RPMI8226 (cell line): ENCODE results near the gene PDZD4.
A peak's percentile ranks its signal among the peaks of the same experiment; 100 is the strongest.
"Not testable (repeated sequence)": the region's sequence is repeated elsewhere in the genome, so short reads cannot be mapped to it uniquely, and the experiment has no call there.

Experiments used
- DNase-seq: peaks from one replicate; pipeline ENCODE4 v3.0.0-alpha.2; 2015

The PDZD4 gene

DNA sequence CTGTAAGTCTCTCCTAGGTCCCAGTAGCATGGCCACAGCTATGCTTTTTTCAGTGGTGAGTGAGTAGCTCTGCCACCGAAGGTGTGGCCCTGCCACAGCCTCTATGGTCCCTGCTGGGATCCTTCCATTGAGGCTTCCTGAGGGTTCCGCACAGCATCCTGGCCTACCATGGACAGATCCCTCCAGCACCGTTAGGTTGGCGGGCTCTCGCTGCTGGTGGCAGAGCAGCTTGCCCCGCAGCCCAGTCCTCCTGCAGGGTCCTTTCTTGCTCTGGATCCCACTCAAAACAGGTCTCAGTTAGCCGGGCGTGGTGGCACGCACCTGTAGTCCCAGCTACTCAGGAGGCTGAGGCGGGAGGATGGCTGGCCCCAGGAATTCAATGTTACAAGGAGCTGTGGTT lies 2.4 kb upstream of the PDZD4 start:
- no peak for DNase-seq

DNA sequence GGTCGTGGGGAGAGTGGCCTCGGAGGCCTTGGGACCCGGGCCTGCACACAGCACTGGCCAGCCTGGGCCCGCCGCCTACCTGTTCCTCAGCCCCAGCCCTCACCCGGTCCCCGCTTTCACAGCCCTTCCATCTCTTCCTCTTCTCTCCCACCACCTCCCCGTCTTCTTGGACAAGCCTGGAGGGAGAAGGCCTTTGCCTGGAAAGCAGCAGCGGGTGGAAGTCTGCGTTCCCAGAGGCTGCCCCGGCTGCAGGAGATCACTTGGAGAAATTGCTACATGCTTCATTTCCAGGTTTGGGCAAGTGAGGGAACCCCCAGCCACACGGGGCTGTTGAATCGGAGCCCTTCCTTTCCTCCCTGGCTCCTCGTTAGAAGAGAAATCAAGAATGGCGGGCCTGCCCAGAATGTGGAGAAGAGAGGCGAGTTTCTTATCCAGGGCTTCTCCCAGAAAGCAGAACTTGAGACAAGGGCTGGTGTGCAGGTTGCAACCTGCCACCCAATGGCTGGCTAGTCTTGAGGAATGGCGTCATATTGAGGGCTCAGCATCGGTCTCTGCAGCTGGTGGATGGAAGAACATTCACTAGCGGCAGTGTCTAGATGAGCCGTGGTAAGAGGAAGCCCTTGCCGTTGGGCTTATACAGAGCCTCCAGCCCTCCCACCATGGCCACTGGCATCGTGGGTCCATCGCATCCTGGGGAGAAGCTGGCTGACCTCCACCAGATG lies 1.2 kb upstream of the PDZD4 start:
- DNase-seq = no peak

GRCh38 chrX:153830640-153831428 lies 490 bp upstream of the PDZD4 start:
- DNase-seq = no peak

- DNase-seq = no peak
These were observed 870 bp downstream of the PDZD4 start for GRCh38 chrX:153829549-153829798.

GRCh38 chrX:153828723-153829548 lies 1.4 kb downstream of the PDZD4 start:
- no peak for DNase-seq

DNA sequence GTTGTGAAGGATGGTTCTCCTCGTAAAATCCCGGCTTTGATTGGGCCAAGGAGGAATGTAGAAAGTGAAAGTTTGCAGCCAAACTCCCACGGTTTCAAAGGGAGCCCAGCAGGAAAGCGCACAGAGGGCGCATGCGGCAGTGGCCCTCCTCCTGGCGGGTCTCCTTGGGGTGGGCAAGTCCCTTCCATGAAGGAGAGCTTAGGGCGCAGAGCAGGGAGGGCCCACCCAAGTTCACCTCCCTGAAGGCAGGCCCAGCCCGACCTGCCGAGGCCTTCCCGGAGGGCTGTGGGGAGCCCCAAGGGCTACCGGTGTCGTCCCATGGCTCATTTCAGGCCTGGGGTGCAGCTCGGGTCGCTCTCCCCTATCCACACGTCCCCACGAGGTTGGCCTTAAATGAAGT lies 2.0 kb downstream of the PDZD4 start:
- DNase-seq = no peak

GRCh38 chrX:153827903-153828302 lies 2.4 kb downstream of the PDZD4 start:
- DNase-seq = no peak

DNA sequence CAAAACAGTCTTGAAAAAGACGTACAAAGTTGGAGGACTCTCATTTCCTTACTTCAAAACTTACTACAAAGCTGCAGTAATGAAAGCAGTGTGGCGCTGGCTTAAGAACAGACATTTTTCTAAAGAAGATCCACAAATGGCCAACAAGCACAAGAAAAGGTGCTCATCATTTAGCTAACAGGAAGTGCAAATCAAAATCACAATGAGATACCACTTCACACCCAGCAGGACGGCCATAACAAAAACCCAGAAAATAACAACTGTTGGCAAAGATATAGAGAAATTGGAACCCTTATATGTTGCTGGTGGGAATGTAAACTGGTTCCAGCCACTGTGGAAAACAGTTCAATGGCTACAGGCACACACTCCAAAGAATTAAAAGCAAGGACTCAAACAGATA lies 3.3 kb downstream of the PDZD4 start:
- no peak for DNase-seq

DNA sequence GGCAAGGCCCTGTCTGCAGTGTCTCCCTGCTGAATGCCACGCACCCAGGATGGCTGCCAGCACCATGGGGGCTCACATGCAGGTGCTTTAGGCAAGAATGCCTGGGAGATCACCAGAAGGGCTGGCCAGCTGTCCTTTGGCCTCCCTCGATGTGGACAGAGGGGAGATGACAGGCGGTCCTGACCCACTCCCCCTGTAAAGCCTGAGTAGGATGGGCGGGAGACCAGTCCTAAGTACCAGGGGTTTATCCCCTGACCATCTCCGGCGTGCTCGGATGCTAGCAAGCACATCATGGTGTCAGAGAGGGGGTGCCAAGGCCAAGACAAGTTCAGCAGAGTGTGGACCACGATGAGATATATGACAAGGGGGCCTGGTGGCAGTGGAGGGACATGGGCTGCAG lies 5.3 kb downstream of the PDZD4 start:
- DNase-seq = no peak

DNA sequence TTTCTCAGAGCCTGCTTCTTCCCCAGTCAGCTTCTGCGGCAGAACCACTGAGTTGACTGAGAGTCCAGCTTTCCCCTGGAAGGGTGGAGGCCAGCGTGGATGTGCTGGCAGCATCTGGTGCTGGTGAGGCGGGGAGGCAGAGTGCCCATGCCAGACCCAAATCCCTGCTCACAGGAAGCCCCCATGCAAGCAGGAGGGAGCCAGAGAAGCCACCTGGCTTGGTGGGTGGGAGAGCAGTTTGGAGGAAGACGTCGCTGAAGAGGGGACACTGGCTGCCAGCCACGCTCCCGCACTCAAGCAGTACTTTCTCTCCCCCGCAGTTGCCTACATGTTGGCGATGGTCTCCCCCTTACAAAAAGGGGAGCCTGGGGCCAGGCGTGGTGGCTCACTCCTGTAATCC lies 6.0 kb downstream of the PDZD4 start:
- DNase-seq = no peak

DNA sequence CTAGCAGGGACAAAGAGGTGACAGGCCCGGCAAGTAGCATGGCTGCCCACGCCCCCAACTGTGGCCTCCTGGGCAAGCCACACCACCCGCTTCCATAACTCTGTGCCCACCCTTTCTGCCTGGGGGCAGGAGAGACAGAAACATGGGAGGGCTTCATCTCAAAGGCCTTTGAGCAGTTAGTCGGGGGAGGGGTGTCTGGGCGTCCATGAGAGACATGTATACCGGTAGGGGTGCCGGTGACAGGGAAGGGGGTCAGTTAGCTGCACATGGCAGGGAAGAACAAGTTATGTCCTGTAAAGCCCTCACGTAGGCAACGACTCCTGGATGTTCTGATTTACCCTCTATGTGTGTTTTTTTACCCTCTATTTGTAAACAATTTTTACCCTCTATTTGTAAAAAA lies 9.3 kb downstream of the PDZD4 start:
- DNase-seq = no peak

GRCh38 chrX:153820601-153821000 lies 9.7 kb downstream of the PDZD4 start:
- DNase-seq = peak; percentile 58

GRCh38 chrX:153819384-153820040 lies 10.8 kb downstream of the PDZD4 start:
- DNase-seq = no peak

- peak; percentile 41 for DNase-seq
These were observed 11.6 kb downstream of the PDZD4 start for GRCh38 chrX:153818571-153819383.

DNA sequence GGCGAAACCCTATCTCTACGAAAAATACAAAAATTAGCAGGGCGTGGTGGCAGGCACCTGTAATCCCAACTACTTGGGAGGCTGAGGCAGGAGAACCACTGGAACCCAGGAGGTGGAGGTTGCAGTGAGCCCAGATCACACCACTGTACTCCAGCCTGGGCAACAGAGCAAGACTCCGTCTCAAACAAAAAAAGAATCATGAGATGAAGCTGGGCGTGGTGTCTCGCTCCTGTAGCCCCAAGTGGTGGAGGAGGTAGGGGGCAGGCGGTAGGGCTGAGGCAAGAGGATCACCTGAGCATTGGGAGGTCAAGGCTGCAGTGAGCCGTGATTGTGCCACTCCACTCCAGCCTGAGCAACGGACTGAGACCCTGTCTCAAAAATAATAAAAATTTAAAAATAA lies 12.3 kb downstream of the PDZD4 start:
- DNase-seq = not testable (repeated sequence)

- peak; percentile 51 for DNase-seq
These were observed 13.3 kb downstream of the PDZD4 start for GRCh38 chrX:153816831-153817690.

DNA sequence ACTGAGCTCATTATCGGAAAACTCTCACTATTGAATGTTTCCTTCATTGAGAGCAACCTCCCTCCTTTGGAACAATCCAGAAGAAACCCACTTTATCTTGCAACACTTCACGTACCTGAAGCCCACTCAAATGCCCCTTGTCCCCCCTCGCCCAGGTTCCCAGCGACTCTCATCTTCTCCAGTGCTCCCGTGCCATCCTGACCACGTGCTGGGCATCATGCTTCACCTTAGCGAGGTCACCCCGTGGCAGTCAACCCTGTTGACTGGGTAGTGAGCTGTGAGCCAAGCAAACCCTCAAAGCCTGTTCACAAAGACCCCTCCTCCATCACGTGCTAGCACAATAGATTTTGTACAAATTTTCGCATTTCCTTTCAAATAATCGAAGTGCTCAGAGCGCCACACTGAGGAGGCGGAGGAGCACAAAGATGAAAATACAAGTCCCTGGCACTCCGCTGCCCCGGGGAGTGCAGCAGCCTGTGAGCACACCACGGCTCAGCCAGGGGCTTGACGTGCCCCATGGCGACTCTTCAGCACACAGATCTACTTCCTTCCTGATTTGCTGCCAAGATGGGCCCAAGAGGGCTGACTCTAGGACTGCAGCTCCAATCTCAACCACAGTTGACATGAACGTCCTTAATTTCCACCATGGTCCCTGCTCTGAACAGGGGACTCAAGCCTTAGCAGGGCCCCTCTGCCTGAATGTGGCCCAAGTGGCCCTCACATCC lies 15.6 kb downstream of the PDZD4 start:
- DNase-seq = peak; percentile 32

DNA sequence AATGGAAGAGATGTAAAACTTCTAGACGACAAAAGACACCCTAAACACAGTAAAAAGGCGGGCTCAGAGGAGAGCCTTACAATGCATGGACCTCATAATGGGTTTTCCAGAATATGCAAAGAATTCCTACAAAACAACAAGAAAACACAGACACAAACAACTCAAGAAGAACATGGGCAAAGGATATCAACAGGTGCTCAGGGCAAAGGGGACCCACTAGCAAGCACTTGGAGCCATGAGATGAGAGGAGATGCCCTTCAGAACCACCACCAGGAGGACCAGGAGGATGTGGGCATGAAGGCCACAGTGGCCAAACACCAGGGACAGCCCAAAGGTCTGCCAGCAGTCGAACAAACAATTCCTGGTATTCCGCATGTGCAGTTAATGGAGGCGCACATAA lies 17.2 kb downstream of the PDZD4 start:
- no peak for DNase-seq

DNA sequence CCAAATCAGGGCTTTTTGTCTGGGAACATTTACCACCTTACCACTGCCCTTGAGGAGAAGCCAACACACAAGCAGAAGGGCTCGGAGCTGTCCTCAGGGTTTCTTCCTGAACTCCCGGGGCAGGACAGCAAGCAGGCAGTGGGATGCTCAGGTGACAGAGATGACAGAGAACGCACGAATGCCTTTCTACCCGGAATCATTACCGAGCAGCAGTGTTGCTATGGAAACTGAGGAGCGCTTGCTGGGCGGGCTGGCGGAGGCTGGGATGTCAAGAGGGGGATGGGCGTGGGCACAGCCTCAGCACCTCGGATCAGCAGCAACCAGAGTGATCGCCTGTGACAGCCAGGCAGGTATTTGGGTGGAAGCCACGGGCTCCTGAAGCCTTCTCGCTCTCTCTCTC lies 18.1 kb downstream of the PDZD4 start:
- DNase-seq = no peak

DNA sequence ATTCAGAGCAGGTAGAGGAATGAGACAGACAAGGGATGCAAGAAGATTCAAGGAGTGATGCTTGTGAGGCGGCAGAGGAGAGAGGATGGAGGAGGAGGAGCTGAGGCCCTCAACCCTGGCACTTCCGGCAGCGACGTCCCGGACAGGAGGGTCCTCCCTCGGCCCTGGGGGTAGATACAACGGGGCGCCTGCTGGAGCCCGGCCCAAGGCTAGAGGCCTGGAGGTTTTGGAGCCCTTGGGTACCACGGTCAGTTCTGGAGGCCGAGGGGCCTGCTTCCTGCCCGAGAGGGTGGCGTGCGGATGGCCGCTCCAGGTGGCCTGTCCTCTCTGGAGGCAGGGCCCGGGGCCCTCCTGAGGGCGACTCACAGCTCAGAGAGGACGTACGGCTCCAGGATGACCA lies 22.4 kb downstream of the PDZD4 start:
- DNase-seq = no peak
